ENCODE data around the gene MYO5B. TPM values are rescaled to one million over a fixed set of nuclear protein-coding genes. Genes with fewer than 3 reads are reported as not detected.

Gene MYO5B
- total RNA-seq, 1 experiment from 2014 or later, result 56.7 TPM

GRCh38 chr18:50126471-50126870 lies 68.5 kb downstream of the MYO5B start:
- no peaks in the 10 kb centered on the region for H3K27me3 Mint-ChIP-seq (ENCODE audit: unreplicated experiment)
- intact Hi-C loops (cut with micrococcal nuclease; ENCODE audit: unreplicated experiment), result loop anchor here (5.0 kb wide), 1 partner anchor 66 kb away; no protein-coding TSS in a partner anchor

GRCh38 chr18:50125456-50125855 lies 69.5 kb downstream of the MYO5B start:
- peaks cover 7% of the 10 kb centered on the region for H3K36me3 Mint-ChIP-seq (ENCODE audit: insufficient read depth, unreplicated experiment)
- no peak for TF ChIP-seq CTCF (IDR thresholded peaks at IDR 0.05; ENCODE audit: unreplicated experiment)
- H3K27me3 Mint-ChIP-seq (ENCODE audit: unreplicated experiment), result no peaks in the 10 kb centered on the region
- peaks cover 52% of the 10 kb centered on the region for H3K4me1 Mint-ChIP-seq (ENCODE audit: low read depth, unreplicated experiment)
- no peak for DNase-seq
- no peaks in the 10 kb centered on the region for H3K9me3 Mint-ChIP-seq (ENCODE audit: low read depth, unreplicated experiment)
- intact Hi-C loops (cut with micrococcal nuclease; ENCODE audit: unreplicated experiment), result loop anchor here (5.0 kb wide), 1 partner anchor 67 kb away; no protein-coding TSS in a partner anchor
- CTCF ChIA-PET, result interaction anchor here (2.8 kb wide), 1 partner anchor 11 kb away, joined by 7 read pairs; no protein-coding TSS in a partner anchor
- H3K4me3 Mint-ChIP-seq (ENCODE audit: low read depth, unreplicated experiment), result no peak overlapping the region
- H3K27ac Mint-ChIP-seq (ENCODE audit: unreplicated experiment), result peak overlapping the region; percentile 13
- no TSS peak for BruUV-seq (replicated peaks)

More at GRCh38 chr18:50126471-50126870, 68.5 kb downstream of the MYO5B start:
- peaks cover 7% of the 10 kb centered on the region for H3K36me3 Mint-ChIP-seq (ENCODE audit: insufficient read depth, unreplicated experiment)
- no peak for DNase-seq
- H3K27ac Mint-ChIP-seq (ENCODE audit: unreplicated experiment), result peak overlapping the region; percentile 36
- TF ChIP-seq CTCF (IDR thresholded peaks at IDR 0.05; ENCODE audit: unreplicated experiment), result no peak
- peaks cover 62% of the 10 kb centered on the region for H3K4me1 Mint-ChIP-seq (ENCODE audit: low read depth, unreplicated experiment)
- H3K9me3 Mint-ChIP-seq (ENCODE audit: low read depth, unreplicated experiment), result no peaks in the 10 kb centered on the region
- CTCF ChIA-PET, result interaction anchor here (2.8 kb wide), 1 partner anchor 12 kb away, joined by 7 read pairs; no protein-coding TSS in a partner anchor
- no TSS peak for BruUV-seq (replicated peaks)
- H3K4me3 Mint-ChIP-seq (ENCODE audit: low read depth, unreplicated experiment), result no peak overlapping the region

- no peak for TF ChIP-seq CTCF (IDR thresholded peaks at IDR 0.05; ENCODE audit: unreplicated experiment)
- Mint-ChIP-seq H3K9me3 (ENCODE audit: low read depth, unreplicated experiment) (no peaks in the 10 kb centered on the region), H3K4me3 (ENCODE audit: low read depth, unreplicated experiment) (no peak overlapping the region), H3K4me1 (ENCODE audit: low read depth, unreplicated experiment) (peaks cover 22% of the 10 kb centered on the region), H3K36me3 (ENCODE audit: insufficient read depth, unreplicated experiment) (peaks cover 5% of the 10 kb centered on the region), H3K27ac (ENCODE audit: unreplicated experiment) (no peak overlapping the region), H3K27me3 (ENCODE audit: unreplicated experiment) (no peaks in the 10 kb centered on the region)
- DNase-seq, result no peak
- intact Hi-C loops (cut with micrococcal nuclease; ENCODE audit: unreplicated experiment), result no loop called here
- CTCF ChIA-PET, result no interaction called here
- BruUV-seq (replicated peaks), result no TSS peak
Observed at GRCh38 chr18:50119296-50119695, 75.7 kb downstream of the MYO5B start.

- intact Hi-C loops (cut with micrococcal nuclease; ENCODE audit: unreplicated experiment), result no loop called here
- H3K27me3 Mint-ChIP-seq (ENCODE audit: unreplicated experiment), result no peaks in the 10 kb centered on the region
Observed at GRCh38 chr18:50117863-50118262, 77.1 kb downstream of the MYO5B start.

More at GRCh38 chr18:50117863-50118262, 77.1 kb downstream of the MYO5B start:
- Mint-ChIP-seq H3K27ac (ENCODE audit: unreplicated experiment) (no peak overlapping the region), H3K36me3 (ENCODE audit: insufficient read depth, unreplicated experiment) (peaks cover 5% of the 10 kb centered on the region), H3K4me1 (ENCODE audit: low read depth, unreplicated experiment) (peaks cover 36% of the 10 kb centered on the region), H3K9me3 (ENCODE audit: low read depth, unreplicated experiment) (no peaks in the 10 kb centered on the region), H3K4me3 (ENCODE audit: low read depth, unreplicated experiment) (no peak overlapping the region)
- no peak for DNase-seq
- TF ChIP-seq CTCF (IDR thresholded peaks at IDR 0.05; ENCODE audit: unreplicated experiment), result no peak
- no TSS peak for BruUV-seq (replicated peaks)
- CTCF ChIA-PET, result no interaction called here
